HG03432 (cell line): ENCODE data around the gene OLFM4.

Experiments
- ATAC-seq: cut with Tn5 transposase; IDR thresholded peaks from one replicate; pipeline ENCODE4 v1.9.1; 2021; ENCODE audit warnings: mild to moderate bottlenecking, moderate library complexity; ENCODE audit not compliant: unreplicated experiment

OLFM4 gene

GRCh38 chr13:53066411-53066810 lies 37.8 kb downstream of the OLFM4 start:
- ATAC-seq: no peak

- ATAC-seq: no peak
Observed at GRCh38 chr13:53068585-53069520, 40.2 kb downstream of the OLFM4 start.

- no peak for ATAC-seq
Observed at GRCh38 chr13:53069800-53070199, 41.2 kb downstream of the OLFM4 start.

- ATAC-seq: no peak
Observed at GRCh38 chr13:53073711-53074110, 45.1 kb downstream of the OLFM4 start.

- ATAC-seq: no peak
Observed at GRCh38 chr13:53074114-53074513, 45.5 kb downstream of the OLFM4 start.

GRCh38 chr13:53075356-53076041 lies 46.9 kb downstream of the OLFM4 start:
- ATAC-seq: no peak

- ATAC-seq: no peak
Observed at GRCh38 chr13:53079691-53080090, 51.1 kb downstream of the OLFM4 start.

- ATAC-seq: no peak
Observed at GRCh38 chr13:53088871-53089270, 60.3 kb downstream of the OLFM4 start.

GRCh38 chr13:53089951-53090350 lies 61.3 kb downstream of the OLFM4 start:
- ATAC-seq: no peak

GRCh38 chr13:53090461-53090860 lies 61.8 kb downstream of the OLFM4 start:
- ATAC-seq: no peak

- no peak for ATAC-seq
Observed at GRCh38 chr13:53092931-53093330, 64.3 kb downstream of the OLFM4 start.

GRCh38 chr13:53098455-53098854 lies 69.8 kb downstream of the OLFM4 start:
- no peak for ATAC-seq

- ATAC-seq: no peak
Observed at GRCh38 chr13:53100394-53101063, 71.9 kb downstream of the OLFM4 start.
